Subcutaneous preadipocyte (primary cell): ENCODE data around the gene FAM124A. TPM values are rescaled to one million over a fixed set of nuclear protein-coding genes. Genes with fewer than 3 reads are reported as not detected.

Source experiments
- small RNA-seq: library from RNA; depleted of rRNA; stranded (forward); fragments of <200 nt; gene quantifications from one replicate; pipeline ENCODE3, GENCODE V24; 2012
- total RNA-seq: library from RNA; depleted of rRNA; stranded (reverse); fragments of >200 nt; gene quantifications from 2 replicates; pipeline ENCODE4 v1.2.3, GENCODE V29; 2012

FAM124A gene, protein sequence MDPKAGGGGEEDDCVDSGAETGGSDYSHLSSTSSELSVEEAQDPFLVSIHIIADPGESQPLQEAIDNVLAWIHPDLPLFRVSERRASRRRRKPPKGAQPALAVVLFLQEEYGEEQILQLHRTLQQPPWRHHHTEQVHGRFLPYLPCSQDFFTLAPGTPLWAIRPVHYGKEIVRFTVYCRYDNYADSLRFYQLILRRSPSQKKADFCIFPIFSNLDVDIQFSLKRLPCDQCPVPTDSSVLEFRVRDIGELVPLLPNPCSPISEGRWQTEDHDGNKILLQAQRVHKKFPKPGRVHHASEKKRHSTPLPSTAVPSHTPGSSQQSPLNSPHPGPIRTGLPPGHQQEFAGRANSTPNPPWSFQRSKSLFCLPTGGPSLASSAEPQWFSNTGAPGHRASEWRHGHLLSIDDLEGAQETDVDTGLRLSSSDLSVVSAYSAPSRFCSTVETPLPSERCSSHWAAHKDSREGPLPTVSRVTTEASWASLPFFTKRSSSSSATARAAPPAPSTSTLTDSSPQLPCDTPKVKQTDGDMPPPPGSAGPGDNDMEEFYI
- total RNA-seq, result 1.4 and 1.8 TPM in 2 replicates

DNA sequence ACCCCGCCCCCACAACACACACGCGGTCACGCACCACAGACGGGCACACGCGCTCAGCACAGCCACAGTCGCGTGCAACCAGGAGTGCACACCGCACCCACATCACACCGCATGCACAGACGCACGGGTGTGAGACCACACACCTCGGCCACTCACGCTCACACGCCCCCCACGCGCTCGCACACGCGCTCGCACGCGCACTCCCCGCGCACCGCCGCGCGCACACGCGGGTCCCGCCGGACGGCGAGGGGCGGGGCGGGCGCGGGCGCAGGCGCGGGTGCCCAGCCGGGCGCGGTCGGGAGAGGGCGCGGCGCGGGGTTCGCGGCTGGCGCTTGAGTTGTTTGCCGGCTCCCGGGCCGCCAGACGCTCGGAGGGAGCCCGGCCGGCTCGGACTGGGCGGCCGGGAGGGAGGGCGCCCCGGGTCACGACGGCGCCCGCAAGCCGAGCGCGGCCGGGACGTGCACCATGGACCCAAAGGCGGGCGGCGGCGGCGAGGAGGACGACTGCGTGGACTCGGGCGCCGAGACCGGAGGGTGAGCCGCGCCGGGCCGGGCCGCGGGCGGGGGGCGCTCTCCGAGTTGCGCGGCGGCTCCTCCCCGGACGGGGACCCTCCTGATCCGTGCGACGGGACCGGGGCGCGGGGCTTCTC, at the start of gene FAM124A:
TSS of gene FAM124A (plus strand) at position 362 of the 649 bp plus-strand sequence. CDS start at position 466, 104 bp downstream.

Small RNA genes within 50 kb of the gene (small RNA-seq; reads per million reads assigned to genes)
- not detected for gene PRELID3BP2

Other genes starting within 250 kb of the FAM124A start
- gene C13orf42, start 111.1 kb upstream of the FAM124A start, total RNA-seq, result not detected in 2 replicates
- gene SERPINE3, start 117.3 kb downstream of the FAM124A start, total RNA-seq, result under 0.01 TPM in 1 of 2 replicates, not detected in the other
- 42.3 and 58.1 TPM in 2 replicates for gene INTS6, start 230.6 kb downstream of the FAM124A start, total RNA-seq